ENCODE results near the gene DHDH.

DHDH gene

GRCh38 chr19:48993175-48994034, 59.9 kb downstream of the DHDH start, which contains the start of the genes GYS1 and RUVBL2:
GYS1 (minus strand) TSS chr19:48993309; CDS start chr19:48993112, 197 bp downstream.
RUVBL2 (plus strand) TSS chr19:48993887; CDS start chr19:48993912, 25 bp downstream.
- DNase-seq (ENCODE audit: low read depth): peak; percentile 99

DNA sequence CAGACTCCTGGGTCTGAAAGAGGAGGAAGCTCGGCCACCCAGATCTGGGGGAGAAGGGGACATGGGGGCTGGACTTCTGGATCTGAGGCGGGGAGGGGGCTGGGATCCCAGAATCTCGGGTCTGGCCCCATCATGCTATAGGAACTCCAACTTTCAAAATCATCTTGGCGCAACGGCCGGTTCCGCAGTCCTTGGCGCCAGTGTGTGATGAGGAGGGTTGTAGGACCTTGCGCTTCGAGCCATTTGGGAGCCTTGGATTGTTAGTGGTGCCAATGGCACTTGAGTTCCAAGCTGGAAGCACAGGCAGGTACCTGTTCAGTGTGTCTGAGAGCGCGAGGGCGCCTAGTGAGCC, 60.5 kb downstream of the DHDH start:
- DNase-seq (ENCODE audit: low read depth): peak; percentile 12

Data from iris pigment epithelial cell (primary cell).